NCI-H2196 treated with DMSO at 0.1 percent for 48 hours (cell line): ENCODE data around the gene LPXN.

ENCODE experiments used
- DNase-seq: peaks from one replicate; lab custom pipeline; 2025; ENCODE audit not compliant: unreplicated experiment; lab: John Stamatoyannopoulos, UW

Gene LPXN

GRCh38 chr11:58575377-58576020 lies at the start of gene LPXN:
Gene LPXN (minus strand): TSS chr11:58575856. CDS start chr11:58575772, 84 bp downstream.
- DNase-seq = no peak

GRCh38 chr11:58625086-58625485 lies 49.4 kb upstream of the LPXN start:
- DNase-seq = no peak

- no peak for DNase-seq
Observed at GRCh38 chr11:58622344-58622743, 46.7 kb upstream of the LPXN start, which contains the start of gene CNTF. Gene CNTF (plus strand): TSS chr11:58622665. CDS start chr11:58622753, 88 bp downstream.

- DNase-seq = no peak
Observed at GRCh38 chr11:58621586-58622262, 46.1 kb upstream of the LPXN start.

- no peak for DNase-seq
Observed at GRCh38 chr11:58617976-58618557, 42.4 kb upstream of the LPXN start.

- peak; percentile 13 for DNase-seq
Observed at GRCh38 chr11:58616594-58616993, 40.9 kb upstream of the LPXN start.

GRCh38 chr11:58615559-58615958 lies 39.9 kb upstream of the LPXN start:
- no peak for DNase-seq

- DNase-seq = no peak
Observed at GRCh38 chr11:58613228-58613627, 37.6 kb upstream of the LPXN start.

GRCh38 chr11:58609723-58610122 lies 34.1 kb upstream of the LPXN start:
- no peak for DNase-seq

GRCh38 chr11:58608331-58608730 lies 32.7 kb upstream of the LPXN start:
- DNase-seq = no peak

GRCh38 chr11:58606930-58607714 lies 31.5 kb upstream of the LPXN start:
- no peak for DNase-seq

GRCh38 chr11:58600510-58600909 lies 24.9 kb upstream of the LPXN start:
- no peak for DNase-seq

- DNase-seq = no peak
Observed at GRCh38 chr11:58597486-58598144, 22.0 kb upstream of the LPXN start.

- no peak for DNase-seq
Observed at GRCh38 chr11:58596621-58597020, 21.0 kb upstream of the LPXN start.

- no peak for DNase-seq
Observed at GRCh38 chr11:58594826-58595225, 19.2 kb upstream of the LPXN start.

- DNase-seq = no peak
Observed at GRCh38 chr11:58592760-58593472, 17.3 kb upstream of the LPXN start.

- no peak for DNase-seq
Observed at GRCh38 chr11:58591659-58592058, 16.0 kb upstream of the LPXN start.

- no peak for DNase-seq
Observed at GRCh38 chr11:58586998-58587397, 11.3 kb upstream of the LPXN start.

GRCh38 chr11:58582437-58582836 lies 6.8 kb upstream of the LPXN start:
- DNase-seq = no peak

GRCh38 chr11:58580311-58580710 lies 4.7 kb upstream of the LPXN start:
- DNase-seq = no peak
